ENCODE measurements around the gene SHISA8. TPM values are rescaled to one million over a fixed set of nuclear protein-coding genes. Genes with fewer than 3 reads are reported as not detected.

Gene SHISA8
- polyA plus RNA-seq, 1 donor from 2014 or later, result 0.62 TPM

DNA sequence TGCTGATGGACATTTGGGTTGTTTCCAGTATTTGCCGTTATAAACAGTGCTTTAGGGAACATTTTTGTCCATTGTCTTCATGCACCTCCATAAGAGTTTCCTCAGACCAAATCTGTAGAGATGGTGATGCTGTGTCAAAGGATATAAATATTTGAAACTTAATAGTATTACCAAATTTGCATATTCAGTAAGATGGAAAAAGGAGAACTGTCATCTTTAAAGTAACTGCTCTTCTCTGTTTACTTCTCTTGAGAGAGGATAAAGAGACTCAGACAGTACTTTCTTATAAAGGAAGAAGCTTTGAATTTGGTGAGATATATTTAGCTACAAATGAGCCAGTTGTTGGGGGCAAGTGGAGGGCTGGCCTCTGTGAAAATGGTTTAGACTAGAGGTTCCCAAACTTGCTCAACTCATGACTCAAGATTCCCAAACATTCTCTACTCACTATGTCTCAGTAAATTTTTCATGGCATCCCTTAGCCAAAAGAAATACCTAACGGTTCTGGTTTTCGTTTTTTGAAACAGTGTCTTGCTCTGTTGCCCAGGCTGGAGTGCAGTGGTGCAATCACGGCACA, 26.2 kb downstream of the SHISA8 start:
- Histone ChIP-seq H4K20me1 (ENCODE audit: insufficient read depth) (no peaks in the 10 kb centered on the region), H3K9me3 (ENCODE audit: low read length) (no peaks in the 10 kb centered on the region), H3K4me2 (ENCODE audit: low read length) (no peak overlapping the region), H3K27ac (ENCODE audit: low read length) (no peak overlapping the region), H3K4me3 (ENCODE audit: low read length) (no peak overlapping the region), H3K27me3 (ENCODE audit: insufficient read depth, low read depth, low read length) (no peaks in the 10 kb centered on the region), H3F3A (ENCODE audit: insufficient read depth, low read length, poor library complexity, severe bottlenecking) (no peaks in the 10 kb centered on the region), H3K9me2 (ENCODE audit: insufficient read depth, low read length) (no peaks in the 10 kb centered on the region), H3K9ac (ENCODE audit: low read length) (no peak overlapping the region), H3K36me3 (ENCODE audit: insufficient read depth, low read length) (peaks cover 15% of the 10 kb centered on the region), H3K79me2 (replicated peaks; ENCODE audit: insufficient read depth, low read length) (no peaks in the 10 kb centered on the region), H2AFZ (ENCODE audit: low read depth, low read length) (no peak overlapping the region)
- TF ChIP-seq, protein P1, sequence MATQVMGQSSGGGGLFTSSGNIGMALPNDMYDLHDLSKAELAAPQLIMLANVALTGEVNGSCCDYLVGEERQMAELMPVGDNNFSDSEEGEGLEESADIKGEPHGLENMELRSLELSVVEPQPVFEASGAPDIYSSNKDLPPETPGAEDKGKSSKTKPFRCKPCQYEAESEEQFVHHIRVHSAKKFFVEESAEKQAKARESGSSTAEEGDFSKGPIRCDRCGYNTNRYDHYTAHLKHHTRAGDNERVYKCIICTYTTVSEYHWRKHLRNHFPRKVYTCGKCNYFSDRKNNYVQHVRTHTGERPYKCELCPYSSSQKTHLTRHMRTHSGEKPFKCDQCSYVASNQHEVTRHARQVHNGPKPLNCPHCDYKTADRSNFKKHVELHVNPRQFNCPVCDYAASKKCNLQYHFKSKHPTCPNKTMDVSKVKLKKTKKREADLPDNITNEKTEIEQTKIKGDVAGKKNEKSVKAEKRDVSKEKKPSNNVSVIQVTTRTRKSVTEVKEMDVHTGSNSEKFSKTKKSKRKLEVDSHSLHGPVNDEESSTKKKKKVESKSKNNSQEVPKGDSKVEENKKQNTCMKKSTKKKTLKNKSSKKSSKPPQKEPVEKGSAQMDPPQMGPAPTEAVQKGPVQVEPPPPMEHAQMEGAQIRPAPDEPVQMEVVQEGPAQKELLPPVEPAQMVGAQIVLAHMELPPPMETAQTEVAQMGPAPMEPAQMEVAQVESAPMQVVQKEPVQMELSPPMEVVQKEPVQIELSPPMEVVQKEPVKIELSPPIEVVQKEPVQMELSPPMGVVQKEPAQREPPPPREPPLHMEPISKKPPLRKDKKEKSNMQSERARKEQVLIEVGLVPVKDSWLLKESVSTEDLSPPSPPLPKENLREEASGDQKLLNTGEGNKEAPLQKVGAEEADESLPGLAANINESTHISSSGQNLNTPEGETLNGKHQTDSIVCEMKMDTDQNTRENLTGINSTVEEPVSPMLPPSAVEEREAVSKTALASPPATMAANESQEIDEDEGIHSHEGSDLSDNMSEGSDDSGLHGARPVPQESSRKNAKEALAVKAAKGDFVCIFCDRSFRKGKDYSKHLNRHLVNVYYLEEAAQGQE (IDR thresholded peaks at IDR 0.05; ENCODE audit: borderline replicate concordance), result no peak
- TF ChIP-seq SMC3 (conservative IDR thresholded peaks at IDR 0.05; ENCODE audit: poor library complexity) (no peak), RAD21 (conservative IDR thresholded peaks at IDR 0.05) (no peak), MXI1 (conservative IDR thresholded peaks at IDR 0.05; ENCODE audit: poor library complexity, severe bottlenecking) (no peak), EP300 (conservative IDR thresholded peaks at IDR 0.05; ENCODE audit: poor library complexity, severe bottlenecking) (no peak), TAF1 (IDR thresholded peaks at IDR 0.05; ENCODE audit: low read depth) (no peak), EZH2 (IDR thresholded peaks at IDR 0.05; ENCODE audit: borderline replicate concordance, insufficient read depth, low read length, poor library complexity, severe bottlenecking) (no peak), POLR2AphosphoS5 (IDR thresholded peaks at IDR 0.05) (no peak), CTCF (IDR thresholded peaks at IDR 0.05; ENCODE audit: poor library complexity, severe bottlenecking) (no peak)

GRCh38 chr22:41885516-41885915, 29.4 kb downstream of the SHISA8 start:
- no peaks in the 10 kb centered on the region for H3K9me3 ChIP-seq (ENCODE audit: low read length)
- H3K27me3 ChIP-seq (ENCODE audit: insufficient read depth, low read depth, low read length), result no peaks in the 10 kb centered on the region
- no peak overlapping the region for H3K9ac ChIP-seq (ENCODE audit: low read length)
- peaks cover 8% of the 10 kb centered on the region for H3K36me3 ChIP-seq (ENCODE audit: insufficient read depth, low read length)
- H3K9me2 ChIP-seq (ENCODE audit: insufficient read depth, low read length), result no peaks in the 10 kb centered on the region
- H2AFZ ChIP-seq (ENCODE audit: low read depth, low read length), result no peak overlapping the region
- H3K27ac ChIP-seq (ENCODE audit: low read length), result no peak overlapping the region
- H3F3A ChIP-seq (ENCODE audit: insufficient read depth, low read length, poor library complexity, severe bottlenecking), result no peaks in the 10 kb centered on the region
- H3K4me2 ChIP-seq (ENCODE audit: low read length), result no peak overlapping the region
- no peak overlapping the region for H3K4me3 ChIP-seq (ENCODE audit: low read length)
- H3K79me2 ChIP-seq (replicated peaks; ENCODE audit: insufficient read depth, low read length), result no peaks in the 10 kb centered on the region
- TF ChIP-seq SMC3 (conservative IDR thresholded peaks at IDR 0.05; ENCODE audit: poor library complexity) (no peak), POLR2AphosphoS5 (IDR thresholded peaks at IDR 0.05) (no peak), EZH2 (IDR thresholded peaks at IDR 0.05; ENCODE audit: borderline replicate concordance, insufficient read depth, low read length, poor library complexity, severe bottlenecking) (no peak), EP300 (conservative IDR thresholded peaks at IDR 0.05; ENCODE audit: poor library complexity, severe bottlenecking) (no peak), MXI1 (conservative IDR thresholded peaks at IDR 0.05; ENCODE audit: poor library complexity, severe bottlenecking) (no peak), TAF1 (IDR thresholded peaks at IDR 0.05; ENCODE audit: low read depth) (no peak), RAD21 (conservative IDR thresholded peaks at IDR 0.05) (no peak), CTCF (IDR thresholded peaks at IDR 0.05; ENCODE audit: poor library complexity, severe bottlenecking) (no peak)
- TF ChIP-seq, protein P1 (IDR thresholded peaks at IDR 0.05; ENCODE audit: borderline replicate concordance), result no peak
- H4K20me1 ChIP-seq (ENCODE audit: insufficient read depth), result no peaks in the 10 kb centered on the region

Data from neural cell (in vitro differentiated cells).